GM23338 (cell line): ENCODE measurements around the gene TMEM41B. TPM values are rescaled to one million over a fixed set of nuclear protein-coding genes. Genes with fewer than 3 reads are reported as not detected.
A peak's percentile ranks its signal among the peaks of the same experiment; 100 is the strongest.

ENCODE experiments used
- ATAC-seq: fragments of 200-7000 bp; cut with Tn5 transposase; 3 replicates; pipeline ENCODE4 v1.9.1; 2020
- DNase-seq: peaks from one replicate; pipeline ENCODE4 v3.0.0-alpha.2; 2015; ENCODE audit warnings: low spot score
- H2AFZ ChIP-seq: fragments of 200-600 bp; sonication (generic); 2 replicates; pipeline ENCODE4 v1.8.0; 2016; ENCODE audit warnings: antibody characterized with exemption, mild to moderate bottlenecking, moderate library complexity
- H3F3A ChIP-seq: fragments of 200-600 bp; sonication (generic); replicated peaks from 2 replicates; pipeline ENCODE4 v1.8.0; 2017; ENCODE audit warnings: antibody characterized with exemption, mixed run types, low read depth
- H3K27ac ChIP-seq: fragments of 200-600 bp; sonication (generic); 2 replicates; pipeline ENCODE4 v1.6.1; 2016; ENCODE audit warnings: low read depth
- H3K27me3 ChIP-seq: fragments of 200-600 bp; sonication (generic); 2 replicates; pipeline ENCODE4 v1.8.0; 2016; ENCODE audit warnings: mild to moderate bottlenecking, mixed run types, moderate library complexity; ENCODE audit not compliant: insufficient read depth
- H3K36me3 ChIP-seq: fragments of 200-600 bp; sonication (generic); 2 replicates; pipeline ENCODE4 v1.8.0; 2016; ENCODE audit warnings: mild to moderate bottlenecking; ENCODE audit not compliant: insufficient read depth
- H3K4me1 ChIP-seq: fragments of 200-600 bp; sonication (generic); 2 replicates; pipeline ENCODE4 v1.8.0; 2016; ENCODE audit warnings: mild to moderate bottlenecking, moderate library complexity; ENCODE audit not compliant: insufficient read depth
- H3K4me2 ChIP-seq: fragments of 200-600 bp; sonication (generic); 2 replicates; pipeline ENCODE4 v1.7.1; 2017; ENCODE audit warnings: mixed run types
- H3K4me3 ChIP-seq: fragments of 200-600 bp; sonication (generic); 2 replicates; pipeline ENCODE4 v1.6.1; 2016; ENCODE audit warnings: mixed run types
- H3K79me2 ChIP-seq: fragments of 200-600 bp; sonication (generic); replicated peaks from 2 replicates; pipeline ENCODE4 v1.8.0; 2017; ENCODE audit warnings: mild to moderate bottlenecking; ENCODE audit not compliant: insufficient read depth
- H3K9me2 ChIP-seq: fragments of 200-600 bp; sonication (generic); 2 replicates; pipeline ENCODE4 v1.8.0; 2017; ENCODE audit not compliant: insufficient read depth
- H4K20me1 ChIP-seq: fragments of 200-600 bp; sonication (generic); replicated peaks from 2 replicates; pipeline ENCODE4 v1.8.0; 2017; ENCODE audit warnings: mild to moderate bottlenecking; ENCODE audit not compliant: insufficient read depth
- H3K27ac Mint-ChIP-seq: 2 replicates; pipeline ENCODE4 v1.8.0; 2020; ENCODE audit warnings: inconsistent platforms, mild to moderate bottlenecking, moderate library complexity, mixed read lengths
- H3K27me3 Mint-ChIP-seq: 3 replicates; pipeline ENCODE4 v1.8.0; 2022; ENCODE audit warnings: low read depth, mild to moderate bottlenecking, moderate library complexity, mixed read lengths, inconsistent platforms; ENCODE audit not compliant: insufficient read depth, poor library complexity
- H3K36me3 Mint-ChIP-seq: 3 replicates; pipeline ENCODE4 v1.8.0; 2021; ENCODE audit warnings: low read depth, mild to moderate bottlenecking, inconsistent platforms, moderate library complexity, mixed read lengths
- H3K4me1 Mint-ChIP-seq: 3 replicates; pipeline ENCODE4 v1.8.0; 2020; ENCODE audit warnings: mild to moderate bottlenecking, inconsistent platforms, mixed read lengths
- H3K4me3 Mint-ChIP-seq: 3 replicates; pipeline ENCODE4 v1.8.0; 2021; ENCODE audit warnings: moderate library complexity, mild to moderate bottlenecking, inconsistent platforms, mixed read lengths
- H3K9me3 Mint-ChIP-seq: 3 replicates; pipeline ENCODE4 v1.8.0; 2020; ENCODE audit warnings: moderate library complexity, mild to moderate bottlenecking, inconsistent platforms, mixed read lengths
- CREB1 ChIP-seq: fragments of 250-450 bp; sonication (Bioruptor Pico); IDR thresholded peaks from 2 replicates; pipeline ENCODE4 v1.5.0; 2020; ENCODE audit warnings: low read depth, mild to moderate bottlenecking, moderate library complexity
- NANOG ChIP-seq: IDR thresholded peaks from 2 replicates; pipeline ENCODE4 v1.6.1; 2016; ENCODE audit warnings: antibody characterized with exemption, borderline replicate concordance
- STAT1 ChIP-seq: IDR thresholded peaks from one replicate; pipeline ENCODE4 v1.6.1; 2016; ENCODE audit warnings: antibody characterized with exemption; ENCODE audit not compliant: unreplicated experiment
- polyA plus RNA-seq: library from polyadenylated mRNA; unstranded; fragments of >200 nt; fragmentation: Nextera tagmentation; extraction: Ambion mirVana; gene quantifications from 2 replicates; pipeline ENCODE4 v1.2.1, GENCODE V29; 2016
- small RNA-seq: library from RNA; depleted of rRNA; stranded (forward); fragments of <200 nt; gene quantifications from one replicate; pipeline ENCODE3, GENCODE V24; 2014; ENCODE audit warnings: low replicate concordance
- total RNA-seq: library from RNA; depleted of rRNA; stranded (reverse); fragments of >200 nt; shearing (Covaris generic); gene quantifications from 2 replicates; pipeline ENCODE4 v1.2.3, GENCODE V29; 2014; rRNA removed

Gene TMEM41B
- total and polyA plus RNA-seq, 2 experiments from 2014 or later = 34.4 to 53.8 TPM

- DNase-seq (peak; percentile 62), ATAC-seq (peak; percentile 75)
- no peaks in the 10 kb centered on the region for H3K36me3 ChIP-seq
- no peak for TF ChIP-seq STAT1
- TF ChIP-seq NANOG = peak; percentile 93
- TF ChIP-seq CREB1 (CRISPR knock-in tag) = no peak
- peaks cover 38% of the 10 kb centered on the region for H3K27me3 Mint-ChIP-seq
- H3K9me2 ChIP-seq = no peaks in the 10 kb centered on the region
- no peaks in the 10 kb centered on the region for H3F3A ChIP-seq
- peak overlapping the region; percentile 53 for H3K4me3 Mint-ChIP-seq
- no peak overlapping the region for H3K27ac Mint-ChIP-seq
- peaks cover 89% of the 10 kb centered on the region for H3K79me2 ChIP-seq
- H3K27ac ChIP-seq = no peak overlapping the region
- peak overlapping the region; percentile 15; the same call in 1 of the 2 replicates for H3K4me3 ChIP-seq
- peak overlapping the region; percentile 8 for H3K4me2 ChIP-seq
- H3K27me3 ChIP-seq = peaks cover 39% of the 10 kb centered on the region
- peaks cover 20% of the 10 kb centered on the region for H3K36me3 Mint-ChIP-seq
- no peak overlapping the region for H2AFZ ChIP-seq
- peaks cover 33% of the 10 kb centered on the region for H3K4me1 ChIP-seq
- H3K4me1 Mint-ChIP-seq = peaks cover 42% of the 10 kb centered on the region
- peaks cover 46% of the 10 kb centered on the region for H4K20me1 ChIP-seq
- H3K9me3 Mint-ChIP-seq = peaks cover 19% of the 10 kb centered on the region
Observed at GRCh38 chr11:9231848-9232177, 82.6 kb downstream of the TMEM41B start.

Small RNAs within 50 kb of the gene (small RNA-seq; reads per million reads assigned to genes)
- not detected for gene RF00017

Other genes with a start within 250 kb of the TMEM41B start
- 0.63 TPM in 1 of 2 replicates, not detected in the other for gene SCUBE2, start 223.0 kb downstream of the TMEM41B start, total RNA-seq
- gene SCUBE2, start 223.0 kb downstream of the TMEM41B start, polyA plus RNA-seq = 0.47 and 1.2 TPM in 2 replicates
- gene DENND5A, start 49.2 kb downstream of the TMEM41B start, total RNA-seq = 49.1 and 56.3 TPM in 2 replicates
- 25.6 and 28.1 TPM in 2 replicates for gene DENND5A, start 49.2 kb downstream of the TMEM41B start, polyA plus RNA-seq
- gene IPO7, start 70.1 kb upstream of the TMEM41B start, total RNA-seq = 271 and 328 TPM in 2 replicates
- 56.1 TPM in 2 replicates for gene IPO7, start 70.1 kb upstream of the TMEM41B start, polyA plus RNA-seq
- 43.3 and 44.2 TPM in 2 replicates for gene ZNF143, start 146.4 kb upstream of the TMEM41B start, total RNA-seq
- 30.7 and 33.5 TPM in 2 replicates for gene ZNF143, start 146.4 kb upstream of the TMEM41B start, polyA plus RNA-seq